SK-N-SH (cell line): ENCODE measurements around the gene CTNNB1. TPM values are rescaled to one million over a fixed set of nuclear protein-coding genes. Genes with fewer than 3 reads are reported as not detected.

ENCODE experiments used
- CTCF ChIA-PET: fragments of 300-600, 350-600 bp; formaldehyde crosslinking; extraction: SDS; loops from one replicate; lab custom pipeline; 2021; lab: Yijun Ruan, JAX
- POLR2A ChIA-PET: fragments of 350-600 bp; sonication (Branson Sonifier 250); formaldehyde crosslinking; extraction: SDS; loops from one replicate; lab custom pipeline; 2020; ENCODE audit warnings: antibody characterized with exemption, inconsistent platforms; lab: Yijun Ruan, JAX
- DNase-seq: peaks from one replicate; pipeline ENCODE4 v3.0.0; 2012
- H2AFZ ChIP-seq: fragments of 200-600 bp; sonication (generic); 2 replicates; pipeline ENCODE4 v1.8.1; 2016; ENCODE audit warnings: antibody characterized with exemption, mild to moderate bottlenecking, low read depth
- H3F3A ChIP-seq: fragments of 200-600 bp; sonication (generic); replicated peaks from 2 replicates; pipeline ENCODE3; 2016; ENCODE audit warnings: antibody characterized with exemption, mild to moderate bottlenecking; ENCODE audit not compliant: insufficient read depth
- H3K27ac ChIP-seq, 2 experiments: fragments of 200-500 bp in 1 of 2; fragments of 200-600 bp in 1 of 2; sonication (Bioruptor generic) in 1 of 2; sonication (generic), shearing (Covaris generic) in 1 of 2; 2 replicates each; pipeline versions ENCODE4 v1.5.1 to v1.6.1; 2014 to 2016; ENCODE audit warnings: low read depth in 2 of 2, inconsistent platforms in 1 of 2, low read length in 1 of 2, mild to moderate bottlenecking in 1 of 2, mixed read lengths in 1 of 2
- H3K27me3 ChIP-seq: fragments of 200-600 bp; sonication (generic), shearing (Covaris generic); 2 replicates; pipeline ENCODE4 v1.6.1; 2016; ENCODE audit warnings: mixed run types; ENCODE audit not compliant: insufficient read depth
- H3K36me3 ChIP-seq, 2 experiments: fragments of 200-500 bp in 1 of 2; fragments of 200-600 bp in 1 of 2; sonication (Bioruptor generic) in 1 of 2; sonication (generic) in 1 of 2; replicated peaks in 1 of 2; 2 replicates each; pipeline versions ENCODE3 to v1.5.1; 2014 to 2016; ENCODE audit warnings: low read length in 1 of 2, mild to moderate bottlenecking in 1 of 2; ENCODE audit not compliant: insufficient read depth in 2 of 2, control insufficient read depth in 1 of 2
- H3K4me1 ChIP-seq, 2 experiments: fragments of 200-500 bp in 1 of 2; fragments of 200-600 bp in 1 of 2; sonication (Bioruptor generic) in 1 of 2; sonication (generic), shearing (Covaris generic) in 1 of 2; 2 replicates each; pipeline versions ENCODE4 v1.5.1 to v1.6.1; 2014 to 2016; ENCODE audit warnings: low read depth in 1 of 2, low read length in 1 of 2, mixed run types in 1 of 2; ENCODE audit not compliant: insufficient read depth in 2 of 2, control insufficient read depth in 1 of 2
- H3K4me2 ChIP-seq: fragments of 200-600 bp; sonication (generic), shearing (Covaris generic); 2 replicates; pipeline ENCODE4 v1.6.1; 2017; ENCODE audit warnings: mixed run types
- H3K4me3 ChIP-seq, 2 experiments: fragments of 200-500 bp in 1 of 2; fragments of 200-600 bp in 1 of 2; sonication (Bioruptor generic) in 1 of 2; sonication (generic), shearing (Covaris generic) in 1 of 2; 2 replicates each; pipeline versions ENCODE4 v1.5.1 to v1.8.1; 2014 to 2016; ENCODE audit warnings: low read depth in 2 of 2, inconsistent platforms in 1 of 2, low read length in 1 of 2, mild to moderate bottlenecking in 1 of 2, mixed read lengths in 1 of 2, moderate library complexity in 1 of 2
- H3K79me2 ChIP-seq: fragments of 200-600 bp; sonication (generic); 2 replicates; pipeline ENCODE4 v1.8.1; 2017; ENCODE audit warnings: mild to moderate bottlenecking; ENCODE audit not compliant: insufficient read depth
- H3K9ac ChIP-seq: fragments of 200-600 bp; sonication (generic); 2 replicates; pipeline ENCODE4 v1.6.1; 2017; ENCODE audit warnings: mixed run types
- H3K9me2 ChIP-seq: fragments of 200-600 bp; sonication (generic); 2 replicates; pipeline ENCODE4 v1.6.1; 2017; ENCODE audit warnings: mixed run types
- H3K9me3 ChIP-seq: fragments of 200-600 bp; sonication (generic); 2 replicates; pipeline ENCODE4 v1.6.1; 2017; ENCODE audit warnings: mixed run types, mild to moderate bottlenecking, moderate library complexity
- H4K20me1 ChIP-seq: fragments of 200-600 bp; sonication (generic); 2 replicates; pipeline ENCODE4 v1.6.1; 2017; ENCODE audit warnings: mild to moderate bottlenecking, mixed run types; ENCODE audit not compliant: insufficient read depth
- CHD2 ChIP-seq: fragments of 150-350 bp; IDR thresholded peaks from 2 replicates; pipeline ENCODE4 v1.6.1; 2018; ENCODE audit warnings: low read length; ENCODE audit not compliant: partially characterized antibody
- ELF1 ChIP-seq: IDR thresholded peaks from 2 replicates; pipeline ENCODE4 v1.4.0; 2012
- EP300 ChIP-seq, 2 experiments: IDR thresholded peaks; 2 replicates each; pipeline versions ENCODE4 v1.4.0 to v1.6.1; 2012; ENCODE audit warnings: borderline replicate concordance in 1 of 2, low read depth in 1 of 2, low read length in 1 of 2
- EZH2phosphoT487 ChIP-seq: fragments of 200-600 bp; sonication (generic); IDR thresholded peaks from 2 replicates; pipeline ENCODE4 v1.6.1; 2017; ENCODE audit warnings: low read depth, mixed run types, mild to moderate bottlenecking, antibody characterized with exemption, moderate library complexity, borderline replicate concordance
- GABPA ChIP-seq: IDR thresholded peaks from 2 replicates; pipeline ENCODE4 v1.4.0; 2012; ENCODE audit warnings: low read depth, mild to moderate bottlenecking
- GATA2 ChIP-seq: sonication (generic); formaldehyde crosslinking; IDR thresholded peaks from 2 replicates; pipeline ENCODE4 v1.5.0; 2020; ENCODE audit warnings: mild to moderate bottlenecking, missing genetic modification reagents
- JUND ChIP-seq: IDR thresholded peaks from 2 replicates; pipeline ENCODE4 v1.4.0; 2012
- NFIC ChIP-seq: IDR thresholded peaks from 2 replicates; pipeline ENCODE4 v1.4.0; 2012; ENCODE audit warnings: borderline replicate concordance
- NRF1 ChIP-seq: IDR thresholded peaks from 2 replicates; pipeline ENCODE4 v1.6.1; 2012; ENCODE audit warnings: low read depth, mild to moderate bottlenecking, low read length
- POLR2AphosphoS5 ChIP-seq: IDR thresholded peaks from 2 replicates; pipeline ENCODE4 v1.6.1; 2012; ENCODE audit warnings: low read depth, low read length
- RFX5 ChIP-seq: IDR thresholded peaks from 2 replicates; pipeline ENCODE4 v1.6.1; 2012; ENCODE audit warnings: mild to moderate bottlenecking, improper control_type of control experiment, low read length
- RXRA ChIP-seq: IDR thresholded peaks from 2 replicates; pipeline ENCODE4 v1.4.0; 2012; ENCODE audit warnings: low read depth, mild to moderate bottlenecking, borderline replicate concordance
- TAF1 ChIP-seq: IDR thresholded peaks from 2 replicates; pipeline ENCODE4 v1.6.1; 2012; ENCODE audit warnings: low read depth, mild to moderate bottlenecking, low read length, moderate library complexity, borderline replicate concordance
- TEAD4 ChIP-seq: IDR thresholded peaks from 2 replicates; pipeline ENCODE4 v1.4.0; 2012; ENCODE audit warnings: mild to moderate bottlenecking, borderline replicate concordance; ENCODE audit not compliant: insufficient read depth
- WGBS: methylation state at CpG from one replicate; pipeline ENCODE4 v1.1.6; 2017; ENCODE audit warnings: low lambda C conversion rate; 5-methylcytosine and 5-hydroxymethylcytosine counted together
- polyA plus RNA-seq, 3 experiments: library from polyadenylated mRNA; depleted of rRNA; stranded (reverse); fragments of >200 nt; gene quantifications; 2 replicates each; pipeline ENCODE4 v1.2.3, GENCODE V29; 2012
- TF ChIP-seq, protein P1 (sequence below): fragments of 150-350 bp; IDR thresholded peaks from 2 replicates; pipeline ENCODE4 v1.6.1; 2016; ENCODE audit warnings: mild to moderate bottlenecking, low read depth, low read length
- TF ChIP-seq, protein P2 (sequence below): IDR thresholded peaks from 2 replicates; pipeline ENCODE4 v1.4.0; 2012; ENCODE audit warnings: low read depth, borderline replicate concordance
- TF ChIP-seq, protein P3 (sequence below): fragments of 200-600 bp; sonication (generic); IDR thresholded peaks from 2 replicates; pipeline ENCODE4 v1.6.1; 2017; ENCODE audit warnings: antibody characterized with exemption, mild to moderate bottlenecking, moderate library complexity

Gene CTNNB1
- polyA plus RNA-seq, 1 of the 3 experiments (the other 2 are of a cell fraction): 178 TPM

DNA sequence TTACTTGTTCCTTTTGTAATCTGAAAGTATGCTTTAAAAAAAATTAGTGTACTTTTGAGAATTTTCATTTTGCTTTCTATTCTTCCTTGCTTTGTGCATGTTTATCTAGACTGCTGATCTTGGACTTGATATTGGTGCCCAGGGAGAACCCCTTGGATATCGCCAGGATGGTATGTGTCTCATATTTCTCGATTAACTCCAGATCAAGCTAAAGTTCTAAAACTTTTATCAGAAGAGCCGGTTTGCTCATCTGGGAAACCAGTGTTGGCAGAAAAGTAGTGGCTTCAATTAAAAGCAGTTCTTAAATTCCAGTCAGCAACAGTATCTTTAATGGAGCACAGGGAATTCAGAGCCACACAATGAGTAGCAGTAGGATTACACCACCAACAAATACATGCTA is 38.6 kb downstream of the CTNNB1 start:
- Histone ChIP-seq H3K9me3 (no peaks in the 10 kb centered on the region), H3K4me3 (no peak overlapping the region), H3K36me3 (peaks cover 90 to 97% of the 10 kb centered on the region in 2 experiments), H3F3A (peaks cover 4% of the 10 kb centered on the region), H4K20me1 (peaks cover 39% of the 10 kb centered on the region), H3K4me2 (no peak overlapping the region), H3K27me3 (no peaks in the 10 kb centered on the region), H2AFZ (no peak overlapping the region), H3K4me1 (peaks cover 0 to 7% of the 10 kb centered on the region in 2 experiments; a peak in 2 of 4 replicates), H3K9me2 (no peaks in the 10 kb centered on the region), H3K9ac (no peak overlapping the region), H3K27ac (no peak overlapping the region; a peak in 1 of 4 replicates), H3K79me2 (0 out of 2 replicates have a peak, but pooled peaks cover 5% of the 10 kb centered on the region)
- ChIA-PET POLR2A (no interaction called here), CTCF (interaction anchor here (1.2 kb wide), 1 partner anchor 13 kb away, joined by 4 read pairs; no protein-coding TSS in a partner anchor)
- DNase-seq: no peak
- TF ChIP-seq, protein P1, sequence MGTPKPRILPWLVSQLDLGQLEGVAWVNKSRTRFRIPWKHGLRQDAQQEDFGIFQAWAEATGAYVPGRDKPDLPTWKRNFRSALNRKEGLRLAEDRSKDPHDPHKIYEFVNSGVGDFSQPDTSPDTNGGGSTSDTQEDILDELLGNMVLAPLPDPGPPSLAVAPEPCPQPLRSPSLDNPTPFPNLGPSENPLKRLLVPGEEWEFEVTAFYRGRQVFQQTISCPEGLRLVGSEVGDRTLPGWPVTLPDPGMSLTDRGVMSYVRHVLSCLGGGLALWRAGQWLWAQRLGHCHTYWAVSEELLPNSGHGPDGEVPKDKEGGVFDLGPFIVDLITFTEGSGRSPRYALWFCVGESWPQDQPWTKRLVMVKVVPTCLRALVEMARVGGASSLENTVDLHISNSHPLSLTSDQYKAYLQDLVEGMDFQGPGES: no peak
- TF ChIP-seq POLR2AphosphoS5 (no peak), EZH2phosphoT487 (no peak), NFIC (no peak), GATA2 (CRISPR knock-in tag) (no peak), CHD2 (no peak), TEAD4 (no peak), GABPA (no peak), NRF1 (no peak), EP300 (IDR thresholded peaks at IDR 0.05; ENCODE audit: borderline replicate concordance in 1 of 2, low read depth in 1 of 2, low read length in 1 of 2) (no peak), JUND (no peak), RXRA (no peak), RFX5 (no peak), ELF1 (no peak), TAF1 (no peak)
- TF ChIP-seq, protein P2, sequence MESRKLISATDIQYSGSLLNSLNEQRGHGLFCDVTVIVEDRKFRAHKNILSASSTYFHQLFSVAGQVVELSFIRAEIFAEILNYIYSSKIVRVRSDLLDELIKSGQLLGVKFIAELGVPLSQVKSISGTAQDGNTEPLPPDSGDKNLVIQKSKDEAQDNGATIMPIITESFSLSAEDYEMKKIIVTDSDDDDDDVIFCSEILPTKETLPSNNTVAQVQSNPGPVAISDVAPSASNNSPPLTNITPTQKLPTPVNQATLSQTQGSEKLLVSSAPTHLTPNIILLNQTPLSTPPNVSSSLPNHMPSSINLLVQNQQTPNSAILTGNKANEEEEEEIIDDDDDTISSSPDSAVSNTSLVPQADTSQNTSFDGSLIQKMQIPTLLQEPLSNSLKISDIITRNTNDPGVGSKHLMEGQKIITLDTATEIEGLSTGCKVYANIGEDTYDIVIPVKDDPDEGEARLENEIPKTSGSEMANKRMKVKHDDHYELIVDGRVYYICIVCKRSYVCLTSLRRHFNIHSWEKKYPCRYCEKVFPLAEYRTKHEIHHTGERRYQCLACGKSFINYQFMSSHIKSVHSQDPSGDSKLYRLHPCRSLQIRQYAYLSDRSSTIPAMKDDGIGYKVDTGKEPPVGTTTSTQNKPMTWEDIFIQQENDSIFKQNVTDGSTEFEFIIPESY: no peak
- TF ChIP-seq, protein P3, sequence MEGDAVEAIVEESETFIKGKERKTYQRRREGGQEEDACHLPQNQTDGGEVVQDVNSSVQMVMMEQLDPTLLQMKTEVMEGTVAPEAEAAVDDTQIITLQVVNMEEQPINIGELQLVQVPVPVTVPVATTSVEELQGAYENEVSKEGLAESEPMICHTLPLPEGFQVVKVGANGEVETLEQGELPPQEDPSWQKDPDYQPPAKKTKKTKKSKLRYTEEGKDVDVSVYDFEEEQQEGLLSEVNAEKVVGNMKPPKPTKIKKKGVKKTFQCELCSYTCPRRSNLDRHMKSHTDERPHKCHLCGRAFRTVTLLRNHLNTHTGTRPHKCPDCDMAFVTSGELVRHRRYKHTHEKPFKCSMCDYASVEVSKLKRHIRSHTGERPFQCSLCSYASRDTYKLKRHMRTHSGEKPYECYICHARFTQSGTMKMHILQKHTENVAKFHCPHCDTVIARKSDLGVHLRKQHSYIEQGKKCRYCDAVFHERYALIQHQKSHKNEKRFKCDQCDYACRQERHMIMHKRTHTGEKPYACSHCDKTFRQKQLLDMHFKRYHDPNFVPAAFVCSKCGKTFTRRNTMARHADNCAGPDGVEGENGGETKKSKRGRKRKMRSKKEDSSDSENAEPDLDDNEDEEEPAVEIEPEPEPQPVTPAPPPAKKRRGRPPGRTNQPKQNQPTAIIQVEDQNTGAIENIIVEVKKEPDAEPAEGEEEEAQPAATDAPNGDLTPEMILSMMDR: no peak
- WGBS: 83% methylated on average over 3 of the region's 3 CpGs
